Erythroblast (primary cell): ENCODE measurements around the gene E2F8.

Experiments used
- GATA1 ChIP-seq: IDR thresholded peaks from 2 replicates; pipeline ENCODE4 v1.6.1; 2011; ENCODE audit warnings: low read depth, mild to moderate bottlenecking, control low read depth, low read length, moderate library complexity
- POLR2A ChIP-seq: IDR thresholded peaks from 2 replicates; pipeline ENCODE4 v1.6.1; 2011; ENCODE audit warnings: mild to moderate bottlenecking, low read length

GRCh38 chr11:19251577-19251976, 10.8 kb upstream of the E2F8 start:
- TF ChIP-seq POLR2A: no peak
- no peak for TF ChIP-seq GATA1
